Progenitor cell of endocrine pancreas (in vitro differentiated cells): ENCODE measurements around the gene APP. TPM values are rescaled to one million over a fixed set of nuclear protein-coding genes. Genes with fewer than 3 reads are reported as not detected.

Source experiments
- DNase-seq: peaks from one replicate; pipeline ENCODE4 v3.0.0; 2021; ENCODE audit warnings: low spot score; ENCODE audit not compliant: unreplicated experiment
- H3K27ac Mint-ChIP-seq: 2 replicates; pipeline ENCODE4 v1.8.0; 2021; ENCODE audit warnings: mild to moderate bottlenecking, moderate library complexity, mixed read lengths
- H3K27me3 Mint-ChIP-seq: 2 replicates; pipeline ENCODE4 v1.8.0; 2021; ENCODE audit warnings: mixed read lengths
- H3K36me3 Mint-ChIP-seq: 2 replicates; pipeline ENCODE4 v1.8.0; 2022; ENCODE audit warnings: mixed read lengths; ENCODE audit not compliant: insufficient read depth
- H3K4me1 Mint-ChIP-seq: 2 replicates; pipeline ENCODE4 v1.8.0; 2021; ENCODE audit warnings: low read depth, mixed read lengths
- H3K4me3 Mint-ChIP-seq: 2 replicates; pipeline ENCODE4 v1.8.0; 2021; ENCODE audit warnings: low read depth, mild to moderate bottlenecking, moderate library complexity, mixed read lengths
- H3K9me3 Mint-ChIP-seq: 2 replicates; pipeline ENCODE4 v1.8.0; 2021; ENCODE audit warnings: low read depth, mixed read lengths
- total RNA-seq: library from RNA; stranded (reverse); gene quantifications from 2 replicates; pipeline ENCODE4 v1.2.1, GENCODE V29; 2021
- TF ChIP-seq, protein P1 (sequence below): fragments of 200-600 bp; sonication (generic); IDR thresholded peaks from one replicate; pipeline ENCODE4 v1.5.0; 2021; ENCODE audit warnings: antibody characterized with exemption, mild to moderate bottlenecking; ENCODE audit not compliant: unreplicated experiment

The APP gene
- total RNA-seq, 1 donor from 2014 or later, result 631 TPM

DNA sequence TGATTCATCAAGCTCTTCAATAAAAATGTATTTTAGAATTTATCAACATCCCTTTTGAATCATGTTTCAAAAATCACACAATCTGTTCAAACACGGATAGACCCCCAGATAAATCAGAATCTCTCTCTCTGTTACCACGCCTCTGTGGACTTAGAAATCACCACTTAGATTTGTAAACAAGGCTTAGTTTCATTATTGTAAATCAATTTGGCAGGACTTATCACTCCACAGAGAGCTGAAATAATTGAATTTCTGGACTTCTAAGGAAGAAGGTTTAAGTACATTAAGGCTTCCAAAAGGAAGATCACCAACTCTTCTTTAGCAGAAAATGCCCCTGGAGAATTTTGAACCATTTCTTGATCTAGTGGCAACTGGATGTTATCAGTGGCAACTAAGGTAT is 100.4 kb downstream of the APP start:
- Mint-ChIP-seq H3K36me3 (peaks cover 2% of the 10 kb centered on the region), H3K27ac (peak overlapping the region; percentile 53), H3K9me3 (peaks cover 3% of the 10 kb centered on the region), H3K4me1 (peaks cover 51% of the 10 kb centered on the region), H3K27me3 (no peaks in the 10 kb centered on the region), H3K4me3 (no peak overlapping the region)
- no peak for DNase-seq
- TF ChIP-seq, protein P1, sequence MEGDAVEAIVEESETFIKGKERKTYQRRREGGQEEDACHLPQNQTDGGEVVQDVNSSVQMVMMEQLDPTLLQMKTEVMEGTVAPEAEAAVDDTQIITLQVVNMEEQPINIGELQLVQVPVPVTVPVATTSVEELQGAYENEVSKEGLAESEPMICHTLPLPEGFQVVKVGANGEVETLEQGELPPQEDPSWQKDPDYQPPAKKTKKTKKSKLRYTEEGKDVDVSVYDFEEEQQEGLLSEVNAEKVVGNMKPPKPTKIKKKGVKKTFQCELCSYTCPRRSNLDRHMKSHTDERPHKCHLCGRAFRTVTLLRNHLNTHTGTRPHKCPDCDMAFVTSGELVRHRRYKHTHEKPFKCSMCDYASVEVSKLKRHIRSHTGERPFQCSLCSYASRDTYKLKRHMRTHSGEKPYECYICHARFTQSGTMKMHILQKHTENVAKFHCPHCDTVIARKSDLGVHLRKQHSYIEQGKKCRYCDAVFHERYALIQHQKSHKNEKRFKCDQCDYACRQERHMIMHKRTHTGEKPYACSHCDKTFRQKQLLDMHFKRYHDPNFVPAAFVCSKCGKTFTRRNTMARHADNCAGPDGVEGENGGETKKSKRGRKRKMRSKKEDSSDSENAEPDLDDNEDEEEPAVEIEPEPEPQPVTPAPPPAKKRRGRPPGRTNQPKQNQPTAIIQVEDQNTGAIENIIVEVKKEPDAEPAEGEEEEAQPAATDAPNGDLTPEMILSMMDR, result no peak

GRCh38 chr21:26068776-26069175 is 101.8 kb downstream of the APP start:
- H3K27me3 Mint-ChIP-seq, result no peaks in the 10 kb centered on the region
- H3K4me1 Mint-ChIP-seq, result peaks cover 50% of the 10 kb centered on the region
- H3K27ac Mint-ChIP-seq, result peak overlapping the region; percentile 1
- H3K36me3 Mint-ChIP-seq, result peaks cover 2% of the 10 kb centered on the region
- TF ChIP-seq, protein P1, result no peak
- H3K4me3 Mint-ChIP-seq, result no peak overlapping the region
- H3K9me3 Mint-ChIP-seq, result peaks cover 3% of the 10 kb centered on the region
- DNase-seq, result no peak

- Mint-ChIP-seq H3K4me3 (no peak overlapping the region), H3K27ac (peak overlapping the region; percentile 14), H3K9me3 (peaks cover 3% of the 10 kb centered on the region), H3K27me3 (no peaks in the 10 kb centered on the region), H3K36me3 (peaks cover 2% of the 10 kb centered on the region), H3K4me1 (peaks cover 47% of the 10 kb centered on the region)
- no peak for DNase-seq
- TF ChIP-seq, protein P1, result no peak
Measured at GRCh38 chr21:26067836-26068594, 102.6 kb downstream of the APP start.

DNA sequence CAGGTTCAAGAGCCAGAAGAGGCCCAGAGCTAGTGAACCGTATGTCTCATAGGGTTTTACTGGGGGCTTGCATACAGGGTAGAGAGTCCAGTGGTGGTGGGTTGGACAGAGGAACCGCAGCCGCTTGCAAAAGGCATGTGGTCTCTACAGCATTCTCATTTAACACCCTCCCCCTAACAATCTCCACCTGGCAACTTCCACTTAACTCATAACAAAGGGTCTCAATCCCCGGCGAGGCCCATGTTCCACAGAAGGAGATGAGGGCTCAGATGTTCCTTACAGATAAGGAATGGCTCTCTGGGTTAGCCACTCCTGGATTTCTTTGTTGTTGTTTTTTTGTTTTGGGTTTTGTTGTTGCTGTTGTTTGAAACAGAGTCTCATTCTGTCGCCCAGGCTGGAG is 106.1 kb downstream of the APP start:
- no peaks in the 10 kb centered on the region for H3K27me3 Mint-ChIP-seq
- DNase-seq, result no peak
- TF ChIP-seq, protein P1, result no peak
- H3K4me3 Mint-ChIP-seq, result no peak overlapping the region
- H3K27ac Mint-ChIP-seq, result no peak overlapping the region
- peaks cover 25% of the 10 kb centered on the region for H3K4me1 Mint-ChIP-seq
- H3K9me3 Mint-ChIP-seq, result peaks cover 3% of the 10 kb centered on the region
- peaks cover 4% of the 10 kb centered on the region for H3K36me3 Mint-ChIP-seq

DNA sequence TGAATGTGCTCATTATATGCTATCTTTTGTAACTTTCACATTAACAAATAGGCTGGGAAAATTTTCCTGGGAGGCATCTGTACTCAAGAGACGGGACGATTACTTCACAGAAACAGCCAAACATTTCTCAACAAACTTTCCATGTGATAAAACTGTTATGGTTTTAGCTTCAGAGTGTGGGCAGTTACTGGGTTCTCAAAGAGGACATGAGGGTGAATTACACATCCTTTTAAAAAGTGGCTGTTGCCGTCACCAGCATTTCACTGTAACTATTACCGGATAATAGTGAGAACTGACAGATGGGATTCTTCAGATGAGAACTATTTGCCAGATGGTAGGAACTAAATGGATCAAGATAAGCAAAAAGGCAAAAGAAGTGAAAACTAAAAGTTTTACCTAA is 109.1 kb downstream of the APP start:
- H3K27me3 Mint-ChIP-seq, result no peaks in the 10 kb centered on the region
- no peak for DNase-seq

More for the DNA sequence above, 109.1 kb downstream of the APP start:
- TF ChIP-seq, protein P1, result no peak
- Mint-ChIP-seq H3K4me1 (peaks cover 11% of the 10 kb centered on the region), H3K4me3 (no peak overlapping the region), H3K36me3 (peaks cover 7% of the 10 kb centered on the region), H3K9me3 (no peaks in the 10 kb centered on the region), H3K27ac (no peak overlapping the region)
